HepG2 (cell line): Measurements from ENCODE around the gene ZNF865. TPM values are rescaled to one million over a fixed set of nuclear protein-coding genes. Genes with fewer than 3 reads are reported as not detected.

Source experiments
- BORCS8-MEF2B ChIP-seq: sonication (generic); formaldehyde crosslinking; IDR thresholded peaks from 2 replicates; pipeline ENCODE4 v1.8.0; 2022; ENCODE audit warnings: mild to moderate bottlenecking, missing genetic modification reagents
- FUBP1 ChIP-seq: sonication (generic); formaldehyde crosslinking; IDR thresholded peaks from 2 replicates; pipeline ENCODE4 v1.5.1; 2020; ENCODE audit warnings: missing genetic modification reagents, mild to moderate bottlenecking, borderline replicate concordance
- ISX ChIP-seq: sonication (generic); formaldehyde crosslinking; conservative IDR thresholded peaks from 2 replicates; pipeline ENCODE4 v1.5.0; 2020; ENCODE audit warnings: missing genetic modification reagents
- MYNN ChIP-seq: sonication (generic); formaldehyde crosslinking; IDR thresholded peaks from 2 replicates; pipeline ENCODE4 v1.4.0; 2020; ENCODE audit warnings: mild to moderate bottlenecking, low read depth, missing genetic modification reagents
- NCOA2 ChIP-seq: sonication (generic); formaldehyde crosslinking; IDR thresholded peaks from 2 replicates; pipeline ENCODE4 v1.8.0; 2022; ENCODE audit warnings: inconsistent platforms
- PITX1 ChIP-seq: sonication (generic); formaldehyde crosslinking; IDR thresholded peaks from 2 replicates; pipeline ENCODE4 v1.5.1; 2020; ENCODE audit warnings: mild to moderate bottlenecking, missing genetic modification reagents
- SPEN ChIP-seq: sonication (generic); formaldehyde crosslinking; IDR thresholded peaks from 2 replicates; pipeline ENCODE4 v1.5.1; 2020; ENCODE audit warnings: low read depth, mild to moderate bottlenecking, missing genetic modification reagents
- ZNF331 ChIP-seq: sonication (generic); formaldehyde crosslinking; IDR thresholded peaks from 2 replicates; pipeline ENCODE4 v1.4.0; 2020; ENCODE audit warnings: missing genetic modification reagents
- ZNF460 ChIP-seq: sonication (generic); formaldehyde crosslinking; IDR thresholded peaks from 2 replicates; pipeline ENCODE4 v1.5.1; 2020; ENCODE audit warnings: missing genetic modification reagents, mild to moderate bottlenecking, borderline replicate concordance
- ZNF772 ChIP-seq: sonication (generic); formaldehyde crosslinking; IDR thresholded peaks from 2 replicates; pipeline ENCODE4 v1.5.0; 2020; ENCODE audit warnings: mild to moderate bottlenecking, missing genetic modification reagents
- ZNF850 ChIP-seq: sonication (generic); formaldehyde crosslinking; conservative IDR thresholded peaks from 2 replicates; pipeline ENCODE4 v1.9.0; 2021; ENCODE audit warnings: mild to moderate bottlenecking, missing genetic modification reagents
- polyA plus RNA-seq, 8 experiments: library from polyadenylated mRNA; depleted of rRNA in 3 of 8; stranded (reverse) in 7 of 8; unstranded in 1 of 8; fragments of >200 nt; fragmentation: Illumina TruSeq in 4 of 8; extraction: Trizol in 4 of 8; gene quantifications; 2 replicates each; pipeline versions ENCODE4 v1.2.1 to v1.2.3, GENCODE V29; 2011 to 2016; ENCODE audit warnings: low read depth in 4 of 8, missing spikeins in 1 of 8, mixed read lengths in 1 of 8; ENCODE audit not compliant: insufficient read depth in 1 of 8
- total RNA-seq, 5 experiments: library from RNA; depleted of rRNA; stranded (reverse); fragments of >200 nt; fragmentation: Illumina TruSeq; extraction: Trizol; gene quantifications; 2 replicates each; pipeline ENCODE4 v1.2.3, GENCODE V29; 2016; ENCODE audit warnings: low read depth in 1 of 5
- TF ChIP-seq, protein P1 (sequence below): sonication (generic); formaldehyde crosslinking; conservative IDR thresholded peaks from 2 replicates; pipeline ENCODE4 v1.4.0; 2020; ENCODE audit warnings: missing genetic modification reagents
- TF ChIP-seq, protein P2 (sequence below): sonication (generic); formaldehyde crosslinking; IDR thresholded peaks from 2 replicates; pipeline ENCODE4 v1.8.0; 2022; ENCODE audit warnings: missing genetic modification reagents, mild to moderate bottlenecking, moderate library complexity, borderline replicate concordance
- TF ChIP-seq, protein P3 (sequence below): sonication (generic); formaldehyde crosslinking; IDR thresholded peaks from 2 replicates; pipeline ENCODE4 v1.4.0; 2020; ENCODE audit warnings: missing genetic modification reagents, borderline replicate concordance
- TF ChIP-seq, protein P4 (sequence below): sonication (generic); formaldehyde crosslinking; IDR thresholded peaks from 2 replicates; pipeline ENCODE4 v1.4.0; 2020; ENCODE audit warnings: missing genetic modification reagents, borderline replicate concordance

ZNF865 gene
- total and polyA plus RNA-seq, 2 of the 13 experiments (the other 11 are each of a cell fraction or from before 2014, with no cell fraction given) = 0.93 to 1.0 TPM

DNA sequence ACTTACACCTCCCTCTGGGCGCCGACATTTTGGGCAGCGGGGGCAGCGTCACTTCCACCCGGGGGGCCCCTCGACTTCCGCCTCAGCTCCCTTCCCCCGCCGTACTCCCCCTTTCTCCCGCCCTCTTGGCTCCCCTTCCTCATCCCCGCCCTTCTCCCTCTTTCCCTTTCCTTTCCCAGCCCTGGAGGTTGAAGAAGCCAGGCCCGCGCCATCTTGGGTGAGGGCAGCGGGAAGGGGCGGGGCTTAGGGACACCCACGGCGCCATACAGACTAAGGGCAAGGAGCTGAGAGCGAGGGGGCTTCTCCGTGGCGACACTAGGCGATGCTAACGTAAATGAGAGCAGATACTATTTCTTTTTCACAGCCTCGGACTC, 6.0 kb upstream of the ZNF865 start, which contains the start of gene FIZ1 (continued):
- TF ChIP-seq, protein P1, sequence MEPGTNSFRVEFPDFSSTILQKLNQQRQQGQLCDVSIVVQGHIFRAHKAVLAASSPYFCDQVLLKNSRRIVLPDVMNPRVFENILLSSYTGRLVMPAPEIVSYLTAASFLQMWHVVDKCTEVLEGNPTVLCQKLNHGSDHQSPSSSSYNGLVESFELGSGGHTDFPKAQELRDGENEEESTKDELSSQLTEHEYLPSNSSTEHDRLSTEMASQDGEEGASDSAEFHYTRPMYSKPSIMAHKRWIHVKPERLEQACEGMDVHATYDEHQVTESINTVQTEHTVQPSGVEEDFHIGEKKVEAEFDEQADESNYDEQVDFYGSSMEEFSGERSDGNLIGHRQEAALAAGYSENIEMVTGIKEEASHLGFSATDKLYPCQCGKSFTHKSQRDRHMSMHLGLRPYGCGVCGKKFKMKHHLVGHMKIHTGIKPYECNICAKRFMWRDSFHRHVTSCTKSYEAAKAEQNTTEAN (CRISPR knock-in tag) = no peak; the same call in 1 of the 2 replicates
- TF ChIP-seq ZNF850 (CRISPR knock-in tag) (no peak), MYNN (no peak), ZNF460 (no peak), PITX1 (CRISPR knock-in tag) (no peak), NCOA2 (CRISPR knock-in tag) (no peak), ZNF331 (CRISPR knock-in tag) (no peak; the same call in 1 of the 2 replicates), SPEN (CRISPR knock-in tag) (0 out of 2 replicates have a peak, but pooled peaks have one; percentile 44), ZNF772 (no peak), FUBP1 (no peak), BORCS8-MEF2B (CRISPR knock-in tag) (no peak), ISX (CRISPR knock-in tag) (0 out of 2 replicates have a peak, but pooled peaks have one; percentile 4)
- TF ChIP-seq, protein P2, sequence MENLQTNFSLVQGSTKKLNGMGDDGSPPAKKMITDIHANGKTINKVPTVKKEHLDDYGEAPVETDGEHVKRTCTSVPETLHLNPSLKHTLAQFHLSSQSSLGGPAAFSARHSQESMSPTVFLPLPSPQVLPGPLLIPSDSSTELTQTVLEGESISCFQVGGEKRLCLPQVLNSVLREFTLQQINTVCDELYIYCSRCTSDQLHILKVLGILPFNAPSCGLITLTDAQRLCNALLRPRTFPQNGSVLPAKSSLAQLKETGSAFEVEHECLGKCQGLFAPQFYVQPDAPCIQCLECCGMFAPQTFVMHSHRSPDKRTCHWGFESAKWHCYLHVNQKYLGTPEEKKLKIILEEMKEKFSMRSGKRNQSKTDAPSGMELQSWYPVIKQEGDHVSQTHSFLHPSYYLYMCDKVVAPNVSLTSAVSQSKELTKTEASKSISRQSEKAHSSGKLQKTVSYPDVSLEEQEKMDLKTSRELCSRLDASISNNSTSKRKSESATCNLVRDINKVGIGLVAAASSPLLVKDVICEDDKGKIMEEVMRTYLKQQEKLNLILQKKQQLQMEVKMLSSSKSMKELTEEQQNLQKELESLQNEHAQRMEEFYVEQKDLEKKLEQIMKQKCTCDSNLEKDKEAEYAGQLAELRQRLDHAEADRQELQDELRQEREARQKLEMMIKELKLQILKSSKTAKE (CRISPR knock-in tag) = no peak
- TF ChIP-seq, protein P3, sequence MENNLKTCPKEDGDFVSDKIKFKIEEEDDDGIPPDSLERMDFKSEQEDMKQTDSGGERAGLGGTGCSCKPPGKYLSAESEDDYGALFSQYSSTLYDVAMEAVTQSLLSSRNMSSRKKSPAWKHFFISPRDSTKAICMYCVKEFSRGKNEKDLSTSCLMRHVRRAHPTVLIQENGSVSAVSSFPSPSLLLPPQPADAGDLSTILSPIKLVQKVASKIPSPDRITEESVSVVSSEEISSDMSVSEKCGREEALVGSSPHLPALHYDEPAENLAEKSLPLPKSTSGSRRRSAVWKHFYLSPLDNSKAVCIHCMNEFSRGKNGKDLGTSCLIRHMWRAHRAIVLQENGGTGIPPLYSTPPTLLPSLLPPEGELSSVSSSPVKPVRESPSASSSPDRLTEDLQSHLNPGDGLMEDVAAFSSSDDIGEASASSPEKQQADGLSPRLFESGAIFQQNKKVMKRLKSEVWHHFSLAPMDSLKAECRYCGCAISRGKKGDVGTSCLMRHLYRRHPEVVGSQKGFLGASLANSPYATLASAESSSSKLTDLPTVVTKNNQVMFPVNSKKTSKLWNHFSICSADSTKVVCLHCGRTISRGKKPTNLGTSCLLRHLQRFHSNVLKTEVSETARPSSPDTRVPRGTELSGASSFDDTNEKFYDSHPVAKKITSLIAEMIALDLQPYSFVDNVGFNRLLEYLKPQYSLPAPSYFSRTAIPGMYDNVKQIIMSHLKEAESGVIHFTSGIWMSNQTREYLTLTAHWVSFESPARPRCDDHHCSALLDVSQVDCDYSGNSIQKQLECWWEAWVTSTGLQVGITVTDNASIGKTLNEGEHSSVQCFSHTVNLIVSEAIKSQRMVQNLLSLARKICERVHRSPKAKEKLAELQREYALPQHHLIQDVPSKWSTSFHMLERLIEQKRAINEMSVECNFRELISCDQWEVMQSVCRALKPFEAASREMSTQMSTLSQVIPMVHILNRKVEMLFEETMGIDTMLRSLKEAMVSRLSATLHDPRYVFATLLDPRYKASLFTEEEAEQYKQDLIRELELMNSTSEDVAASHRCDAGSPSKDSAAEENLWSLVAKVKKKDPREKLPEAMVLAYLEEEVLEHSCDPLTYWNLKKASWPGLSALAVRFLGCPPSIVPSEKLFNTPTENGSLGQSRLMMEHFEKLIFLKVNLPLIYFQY (CRISPR knock-in tag) = no peak
- TF ChIP-seq, protein P4, sequence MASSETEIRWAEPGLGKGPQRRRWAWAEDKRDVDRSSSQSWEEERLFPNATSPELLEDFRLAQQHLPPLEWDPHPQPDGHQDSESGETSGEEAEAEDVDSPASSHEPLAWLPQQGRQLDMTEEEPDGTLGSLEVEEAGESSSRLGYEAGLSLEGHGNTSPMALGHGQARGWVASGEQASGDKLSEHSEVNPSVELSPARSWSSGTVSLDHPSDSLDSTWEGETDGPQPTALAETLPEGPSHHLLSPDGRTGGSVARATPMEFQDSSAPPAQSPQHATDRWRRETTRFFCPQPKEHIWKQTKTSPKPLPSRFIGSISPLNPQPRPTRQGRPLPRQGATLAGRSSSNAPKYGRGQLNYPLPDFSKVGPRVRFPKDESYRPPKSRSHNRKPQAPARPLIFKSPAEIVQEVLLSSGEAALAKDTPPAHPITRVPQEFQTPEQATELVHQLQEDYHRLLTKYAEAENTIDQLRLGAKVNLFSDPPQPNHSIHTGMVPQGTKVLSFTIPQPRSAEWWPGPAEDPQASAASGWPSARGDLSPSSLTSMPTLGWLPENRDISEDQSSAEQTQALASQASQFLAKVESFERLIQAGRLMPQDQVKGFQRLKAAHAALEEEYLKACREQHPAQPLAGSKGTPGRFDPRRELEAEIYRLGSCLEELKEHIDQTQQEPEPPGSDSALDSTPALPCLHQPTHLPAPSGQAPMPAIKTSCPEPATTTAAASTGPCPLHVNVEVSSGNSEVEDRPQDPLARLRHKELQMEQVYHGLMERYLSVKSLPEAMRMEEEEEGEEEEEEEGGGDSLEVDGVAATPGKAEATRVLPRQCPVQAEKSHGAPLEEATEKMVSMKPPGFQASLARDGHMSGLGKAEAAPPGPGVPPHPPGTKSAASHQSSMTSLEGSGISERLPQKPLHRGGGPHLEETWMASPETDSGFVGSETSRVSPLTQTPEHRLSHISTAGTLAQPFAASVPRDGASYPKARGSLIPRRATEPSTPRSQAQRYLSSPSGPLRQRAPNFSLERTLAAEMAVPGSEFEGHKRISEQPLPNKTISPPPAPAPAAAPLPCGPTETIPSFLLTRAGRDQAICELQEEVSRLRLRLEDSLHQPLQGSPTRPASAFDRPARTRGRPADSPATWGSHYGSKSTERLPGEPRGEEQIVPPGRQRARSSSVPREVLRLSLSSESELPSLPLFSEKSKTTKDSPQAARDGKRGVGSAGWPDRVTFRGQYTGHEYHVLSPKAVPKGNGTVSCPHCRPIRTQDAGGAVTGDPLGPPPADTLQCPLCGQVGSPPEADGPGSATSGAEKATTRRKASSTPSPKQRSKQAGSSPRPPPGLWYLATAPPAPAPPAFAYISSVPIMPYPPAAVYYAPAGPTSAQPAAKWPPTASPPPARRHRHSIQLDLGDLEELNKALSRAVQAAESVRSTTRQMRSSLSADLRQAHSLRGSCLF = no peak
